ENCODE results near the gene GHITM.

- TF ChIP-seq MYPOP (CRISPR knock-in tag; IDR thresholded peaks at IDR 0.05): no peak
- no peak for TF ChIP-seq PLRG1 (conservative IDR thresholded peaks at IDR 0.05)
- TF ChIP-seq ARNT (IDR thresholded peaks at IDR 0.05): no peak
- no peak for TF ChIP-seq ZNF232 (CRISPR knock-in tag; IDR thresholded peaks at IDR 0.05; ENCODE audit: borderline replicate concordance)
- no peak for TF ChIP-seq MTF1 (CRISPR knock-in tag; IDR thresholded peaks at IDR 0.05)
- TF ChIP-seq POLR2A (IDR thresholded peaks at IDR 0.05; ENCODE audit: insufficient read depth in 1 of 2, low read depth in 2 of 2, low read length in 2 of 2): no peak
- TF ChIP-seq MEIS1 (CRISPR knock-in tag; IDR thresholded peaks at IDR 0.05; ENCODE audit: borderline replicate concordance): no peak
Measured at GRCh38 chr10:84158061-84158460, 18.8 kb downstream of the GHITM start.

Measured in HepG2 (cell line).